ENCODE results near the gene SPAG6. TPM values are rescaled to one million over a fixed set of nuclear protein-coding genes. Genes with fewer than 3 reads are reported as not detected.

The SPAG6 gene
- total and polyA plus RNA-seq, 2 experiments from 2014 or later, result 0.21 TPM; not detected in 1

DNA sequence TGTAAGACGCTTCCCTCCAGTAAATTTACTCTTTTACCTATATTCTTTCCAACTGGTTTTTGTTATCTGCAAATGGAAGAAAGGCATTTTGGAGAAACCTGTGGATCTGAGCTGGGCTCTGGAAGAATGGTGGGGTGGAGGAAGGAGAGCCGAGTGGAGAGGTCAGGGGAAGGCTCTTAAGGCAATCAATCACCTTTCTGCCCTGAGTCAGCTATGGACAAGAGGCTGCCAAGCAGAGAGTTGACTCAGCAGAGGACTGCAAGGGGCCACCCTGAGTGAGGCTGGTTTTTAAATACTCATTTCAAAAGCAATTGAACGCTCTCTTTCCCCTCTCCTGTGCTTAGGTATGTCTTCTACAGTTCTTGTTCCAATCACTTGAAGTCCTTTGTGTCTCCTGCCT lies 81.8 kb downstream of the SPAG6 start:
- Histone ChIP-seq H3K9me2 (ENCODE audit: insufficient read depth) (peaks cover 7% of the 10 kb centered on the region; the same call in 1 of the 2 replicates), H3K4me1 (ENCODE audit: insufficient read depth) (peaks cover 16% of the 10 kb centered on the region), H3K27ac (ENCODE audit: low read depth) (no peak overlapping the region), H3K4me2 (peak overlapping the region; percentile 37), H4K20me1 (replicated peaks; ENCODE audit: insufficient read depth) (no peaks in the 10 kb centered on the region), H3K27me3 (ENCODE audit: insufficient read depth) (no peaks in the 10 kb centered on the region), H3K79me2 (replicated peaks; ENCODE audit: insufficient read depth) (no peaks in the 10 kb centered on the region), H3K36me3 (ENCODE audit: insufficient read depth) (no peaks in the 10 kb centered on the region), H3F3A (replicated peaks; ENCODE audit: low read depth) (no peaks in the 10 kb centered on the region), H2AFZ (peak overlapping the region; percentile 83), H3K4me3 (no peak overlapping the region)
- H3K27me3 Mint-ChIP-seq (ENCODE audit: insufficient read depth, low read depth, poor library complexity), result peaks cover 2% of the 10 kb centered on the region
- peaks cover 33% of the 10 kb centered on the region for H3K4me1 Mint-ChIP-seq
- TF ChIP-seq ZNF114 (CRISPR knock-in tag; IDR thresholded peaks at IDR 0.05) (no peak), EZH2phosphoT487 (IDR thresholded peaks at IDR 0.05; ENCODE audit: unreplicated experiment) (no peak), POLR2AphosphoS5 (IDR thresholded peaks at IDR 0.05; ENCODE audit: low read depth) (no peak), ZNF331 (CRISPR knock-in tag; IDR thresholded peaks at IDR 0.05; ENCODE audit: low read depth) (no peak), JUNB (IDR thresholded peaks at IDR 0.05; ENCODE audit: unreplicated experiment) (no peak), EZH2 (IDR thresholded peaks at IDR 0.05; ENCODE audit: low read depth, unreplicated experiment) (no peak), CREB1 (CRISPR knock-in tag; IDR thresholded peaks at IDR 0.05; ENCODE audit: low read depth) (no peak), NANOG (IDR thresholded peaks at IDR 0.05; ENCODE audit: borderline replicate concordance) (no peak)
- TF ChIP-seq, protein P1, sequence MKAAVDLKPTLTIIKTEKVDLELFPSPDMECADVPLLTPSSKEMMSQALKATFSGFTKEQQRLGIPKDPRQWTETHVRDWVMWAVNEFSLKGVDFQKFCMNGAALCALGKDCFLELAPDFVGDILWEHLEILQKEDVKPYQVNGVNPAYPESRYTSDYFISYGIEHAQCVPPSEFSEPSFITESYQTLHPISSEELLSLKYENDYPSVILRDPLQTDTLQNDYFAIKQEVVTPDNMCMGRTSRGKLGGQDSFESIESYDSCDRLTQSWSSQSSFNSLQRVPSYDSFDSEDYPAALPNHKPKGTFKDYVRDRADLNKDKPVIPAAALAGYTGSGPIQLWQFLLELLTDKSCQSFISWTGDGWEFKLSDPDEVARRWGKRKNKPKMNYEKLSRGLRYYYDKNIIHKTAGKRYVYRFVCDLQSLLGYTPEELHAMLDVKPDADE (IDR thresholded peaks at IDR 0.05), result no peak
- no peak overlapping the region for H3K4me3 Mint-ChIP-seq
- H3K9me3 Mint-ChIP-seq, result no peaks in the 10 kb centered on the region
- H3K36me3 Mint-ChIP-seq (ENCODE audit: low read depth), result no peaks in the 10 kb centered on the region
- ATAC-seq, result peak; percentile 75
- H3K27ac Mint-ChIP-seq, result no peak overlapping the region
- peak; percentile 19 for DNase-seq (ENCODE audit: low spot score)

DNA sequence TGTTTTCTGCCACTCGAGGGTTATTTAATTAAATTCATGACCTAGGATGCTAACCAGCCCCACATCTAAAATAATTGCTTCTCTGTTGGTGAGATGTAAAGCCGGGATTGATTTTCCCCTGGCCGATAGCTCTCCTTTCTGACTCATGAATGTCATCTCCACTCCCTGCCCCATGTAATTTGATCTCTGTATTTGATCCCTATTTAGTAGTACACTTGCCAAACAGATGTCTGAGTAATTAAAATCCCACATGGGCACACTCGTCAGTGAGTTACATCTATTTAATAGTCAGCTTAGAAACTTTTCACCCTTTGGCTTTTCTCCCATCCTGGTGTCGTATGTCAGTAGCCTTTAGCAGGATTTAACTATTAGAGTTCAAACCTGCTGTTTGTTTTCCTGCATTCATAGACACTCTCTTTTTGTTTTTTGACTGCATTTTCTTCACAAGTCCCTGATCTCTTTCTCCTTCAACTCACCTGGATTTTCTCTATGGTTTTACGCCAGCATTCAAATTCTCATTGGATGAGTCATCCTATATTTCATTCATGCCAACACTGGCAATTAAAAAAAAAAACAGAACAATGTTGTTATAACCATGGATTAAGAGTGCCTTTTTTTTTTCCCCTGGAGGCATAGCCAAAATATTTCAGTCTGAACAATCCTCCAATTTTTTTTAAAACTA lies 82.7 kb downstream of the SPAG6 start:
- no peak overlapping the region for H3K4me3 ChIP-seq
- Mint-ChIP-seq H3K36me3 (ENCODE audit: low read depth) (no peaks in the 10 kb centered on the region), H3K4me1 (peaks cover 33% of the 10 kb centered on the region), H3K27ac (no peak overlapping the region), H3K27me3 (ENCODE audit: insufficient read depth, low read depth, poor library complexity) (peaks cover 4% of the 10 kb centered on the region), H3K9me3 (no peaks in the 10 kb centered on the region), H3K4me3 (peak overlapping the region; percentile 3; the same call in 1 of the 3 replicates)
- H3K79me2 ChIP-seq (replicated peaks; ENCODE audit: insufficient read depth), result no peaks in the 10 kb centered on the region
- H3K36me3 ChIP-seq (ENCODE audit: insufficient read depth), result no peaks in the 10 kb centered on the region
- no peak overlapping the region for H2AFZ ChIP-seq
- no peaks in the 10 kb centered on the region for H4K20me1 ChIP-seq (replicated peaks; ENCODE audit: insufficient read depth)
- H3K9me2 ChIP-seq (ENCODE audit: insufficient read depth), result peaks cover 7% of the 10 kb centered on the region; the same call in 1 of the 2 replicates
- H3K27ac ChIP-seq (ENCODE audit: low read depth), result no peak overlapping the region
- peak overlapping the region; percentile 37; the same call in 1 of the 2 replicates for H3K4me2 ChIP-seq
- no peak for ATAC-seq
- no peaks in the 10 kb centered on the region for H3F3A ChIP-seq (replicated peaks; ENCODE audit: low read depth)
- peaks cover 16% of the 10 kb centered on the region for H3K4me1 ChIP-seq (ENCODE audit: insufficient read depth)
- no peaks in the 10 kb centered on the region for H3K27me3 ChIP-seq (ENCODE audit: insufficient read depth)
- DNase-seq (ENCODE audit: low spot score), result no peak
- TF ChIP-seq, protein P1 (IDR thresholded peaks at IDR 0.05), result no peak
- TF ChIP-seq JUNB (IDR thresholded peaks at IDR 0.05; ENCODE audit: unreplicated experiment) (no peak), EZH2phosphoT487 (IDR thresholded peaks at IDR 0.05; ENCODE audit: unreplicated experiment) (no peak), POLR2AphosphoS5 (IDR thresholded peaks at IDR 0.05; ENCODE audit: low read depth) (no peak), ZNF331 (CRISPR knock-in tag; IDR thresholded peaks at IDR 0.05; ENCODE audit: low read depth) (no peak), NANOG (IDR thresholded peaks at IDR 0.05; ENCODE audit: borderline replicate concordance) (no peak)
- TF ChIP-seq, protein P2, sequence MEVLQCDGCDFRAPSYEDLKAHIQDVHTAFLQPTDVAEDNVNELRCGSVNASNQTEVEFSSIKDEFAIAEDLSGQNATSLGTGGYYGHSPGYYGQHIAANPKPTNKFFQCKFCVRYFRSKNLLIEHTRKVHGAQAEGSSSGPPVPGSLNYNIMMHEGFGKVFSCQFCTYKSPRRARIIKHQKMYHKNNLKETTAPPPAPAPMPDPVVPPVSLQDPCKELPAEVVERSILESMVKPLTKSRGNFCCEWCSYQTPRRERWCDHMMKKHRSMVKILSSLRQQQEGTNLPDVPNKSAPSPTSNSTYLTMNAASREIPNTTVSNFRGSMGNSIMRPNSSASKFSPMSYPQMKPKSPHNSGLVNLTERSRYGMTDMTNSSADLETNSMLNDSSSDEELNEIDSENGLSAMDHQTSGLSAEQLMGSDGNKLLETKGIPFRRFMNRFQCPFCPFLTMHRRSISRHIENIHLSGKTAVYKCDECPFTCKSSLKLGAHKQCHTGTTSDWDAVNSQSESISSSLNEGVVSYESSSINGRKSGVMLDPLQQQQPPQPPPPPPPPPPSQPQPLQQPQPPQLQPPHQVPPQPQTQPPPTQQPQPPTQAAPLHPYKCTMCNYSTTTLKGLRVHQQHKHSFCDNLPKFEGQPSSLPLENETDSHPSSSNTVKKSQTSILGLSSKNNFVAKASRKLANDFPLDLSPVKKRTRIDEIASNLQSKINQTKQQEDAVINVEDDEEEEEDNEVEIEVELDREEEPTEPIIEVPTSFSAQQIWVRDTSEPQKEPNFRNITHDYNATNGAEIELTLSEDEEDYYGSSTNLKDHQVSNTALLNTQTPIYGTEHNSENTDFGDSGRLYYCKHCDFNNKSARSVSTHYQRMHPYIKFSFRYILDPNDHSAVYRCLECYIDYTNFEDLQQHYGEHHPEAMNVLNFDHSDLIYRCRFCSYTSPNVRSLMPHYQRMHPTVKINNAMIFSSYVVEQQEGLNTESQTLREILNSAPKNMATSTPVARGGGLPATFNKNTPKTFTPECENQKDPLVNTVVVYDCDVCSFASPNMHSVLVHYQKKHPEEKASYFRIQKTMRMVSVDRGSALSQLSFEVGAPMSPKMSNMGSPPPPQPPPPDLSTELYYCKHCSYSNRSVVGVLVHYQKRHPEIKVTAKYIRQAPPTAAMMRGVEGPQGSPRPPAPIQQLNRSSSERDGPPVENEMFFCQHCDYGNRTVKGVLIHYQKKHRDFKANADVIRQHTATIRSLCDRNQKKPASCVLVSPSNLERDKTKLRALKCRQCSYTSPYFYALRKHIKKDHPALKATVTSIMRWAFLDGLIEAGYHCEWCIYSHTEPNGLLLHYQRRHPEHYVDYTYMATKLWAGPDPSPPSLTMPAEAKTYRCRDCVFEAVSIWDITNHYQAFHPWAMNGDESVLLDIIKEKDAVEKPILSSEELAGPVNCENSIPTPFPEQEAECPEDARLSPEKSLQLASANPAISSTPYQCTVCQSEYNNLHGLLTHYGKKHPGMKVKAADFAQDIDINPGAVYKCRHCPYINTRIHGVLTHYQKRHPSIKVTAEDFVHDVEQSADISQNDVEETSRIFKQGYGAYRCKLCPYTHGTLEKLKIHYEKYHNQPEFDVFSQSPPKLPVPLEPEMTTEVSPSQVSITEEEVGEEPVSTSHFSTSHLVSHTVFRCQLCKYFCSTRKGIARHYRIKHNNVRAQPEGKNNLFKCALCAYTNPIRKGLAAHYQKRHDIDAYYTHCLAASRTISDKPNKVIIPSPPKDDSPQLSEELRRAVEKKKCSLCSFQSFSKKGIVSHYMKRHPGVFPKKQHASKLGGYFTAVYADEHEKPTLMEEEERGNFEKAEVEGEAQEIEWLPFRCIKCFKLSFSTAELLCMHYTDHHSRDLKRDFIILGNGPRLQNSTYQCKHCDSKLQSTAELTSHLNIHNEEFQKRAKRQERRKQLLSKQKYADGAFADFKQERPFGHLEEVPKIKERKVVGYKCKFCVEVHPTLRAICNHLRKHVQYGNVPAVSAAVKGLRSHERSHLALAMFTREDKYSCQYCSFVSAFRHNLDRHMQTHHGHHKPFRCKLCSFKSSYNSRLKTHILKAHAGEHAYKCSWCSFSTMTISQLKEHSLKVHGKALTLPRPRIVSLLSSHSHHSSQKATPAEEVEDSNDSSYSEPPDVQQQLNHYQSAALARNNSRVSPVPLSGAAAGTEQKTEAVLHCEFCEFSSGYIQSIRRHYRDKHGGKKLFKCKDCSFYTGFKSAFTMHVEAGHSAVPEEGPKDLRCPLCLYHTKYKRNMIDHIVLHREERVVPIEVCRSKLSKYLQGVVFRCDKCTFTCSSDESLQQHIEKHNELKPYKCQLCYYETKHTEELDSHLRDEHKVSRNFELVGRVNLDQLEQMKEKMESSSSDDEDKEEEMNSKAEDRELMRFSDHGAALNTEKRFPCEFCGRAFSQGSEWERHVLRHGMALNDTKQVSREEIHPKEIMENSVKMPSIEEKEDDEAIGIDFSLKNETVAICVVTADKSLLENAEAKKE (CRISPR knock-in tag; IDR thresholded peaks at IDR 0.05), result no peak
